GM13977 (cell line): ENCODE data around the gene PCDHGA2.
"Not testable (repeated sequence)": the region's sequence is repeated elsewhere in the genome, so short reads cannot be mapped to it uniquely, and the experiment has no call there.

ENCODE experiments used
- DNase-seq: peaks from one replicate; pipeline ENCODE4 v3.0.0; 2012; ENCODE audit warnings: low spot score
- in situ Hi-C: fragments of 300-500 bp; cut with MboI; formaldehyde crosslinking; loops from one replicate; pipeline ENCODE4 v1.12.0; 2022; ENCODE audit warnings: low sequenced_read_pairs, low pct_unique_long_range_greater_than_20kb, mixed read lengths, inconsistent platforms; ENCODE audit not compliant: unreplicated experiment
- TF ChIP-seq, protein P1 (sequence below): IDR thresholded peaks from 2 replicates; pipeline ENCODE4 v1.5.1; 2012; ENCODE audit warnings: mild to moderate bottlenecking, control low read depth; ENCODE audit not compliant: insufficient read depth; ENCODE audit errors: extremely low read depth, missing control alignments

PCDHGA2 gene

GRCh38 chr5:141338538-141339306, at the start of gene PCDHGA2:
TSS of gene PCDHGA2 (plus strand) at chr5:141338760.
- TF ChIP-seq, protein P1, sequence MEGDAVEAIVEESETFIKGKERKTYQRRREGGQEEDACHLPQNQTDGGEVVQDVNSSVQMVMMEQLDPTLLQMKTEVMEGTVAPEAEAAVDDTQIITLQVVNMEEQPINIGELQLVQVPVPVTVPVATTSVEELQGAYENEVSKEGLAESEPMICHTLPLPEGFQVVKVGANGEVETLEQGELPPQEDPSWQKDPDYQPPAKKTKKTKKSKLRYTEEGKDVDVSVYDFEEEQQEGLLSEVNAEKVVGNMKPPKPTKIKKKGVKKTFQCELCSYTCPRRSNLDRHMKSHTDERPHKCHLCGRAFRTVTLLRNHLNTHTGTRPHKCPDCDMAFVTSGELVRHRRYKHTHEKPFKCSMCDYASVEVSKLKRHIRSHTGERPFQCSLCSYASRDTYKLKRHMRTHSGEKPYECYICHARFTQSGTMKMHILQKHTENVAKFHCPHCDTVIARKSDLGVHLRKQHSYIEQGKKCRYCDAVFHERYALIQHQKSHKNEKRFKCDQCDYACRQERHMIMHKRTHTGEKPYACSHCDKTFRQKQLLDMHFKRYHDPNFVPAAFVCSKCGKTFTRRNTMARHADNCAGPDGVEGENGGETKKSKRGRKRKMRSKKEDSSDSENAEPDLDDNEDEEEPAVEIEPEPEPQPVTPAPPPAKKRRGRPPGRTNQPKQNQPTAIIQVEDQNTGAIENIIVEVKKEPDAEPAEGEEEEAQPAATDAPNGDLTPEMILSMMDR: peak; percentile 51
- in situ Hi-C loops: no loop called here
- no peak for DNase-seq

- TF ChIP-seq, protein P1: no peak
- in situ Hi-C loops: no loop called here
- DNase-seq: no peak
Observed at GRCh38 chr5:141298376-141298775, 40.2 kb upstream of the PCDHGA2 start.

DNA sequence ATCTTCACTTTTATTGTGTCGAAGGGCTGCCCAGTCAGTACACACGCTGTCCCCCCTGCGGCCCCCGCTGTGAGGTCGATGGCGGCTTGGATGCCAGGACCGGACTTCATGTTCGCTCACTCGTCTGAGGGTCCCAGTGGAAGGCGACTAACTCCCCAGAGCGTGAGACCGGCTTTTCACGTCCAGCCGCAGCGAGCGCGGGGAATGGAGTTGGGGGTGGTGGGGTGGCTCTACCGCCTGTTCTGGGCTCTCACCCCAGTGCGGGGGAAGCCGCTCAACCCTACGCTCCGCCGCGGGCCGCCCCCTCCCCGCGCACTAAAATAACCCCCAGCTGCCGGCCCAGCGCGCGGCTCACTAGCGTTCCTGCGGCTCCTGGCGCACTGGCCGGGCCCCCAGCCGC, 34.8 kb upstream of the PCDHGA2 start, which contains the start of gene SLC25A2:
TSS of gene SLC25A2 (minus strand) at position 294 of the 400 bp plus-strand sequence. CDS start at position 110, 184 bp downstream.
- DNase-seq: no peak
- in situ Hi-C loops: no loop called here
- TF ChIP-seq, protein P1: no peak

DNA sequence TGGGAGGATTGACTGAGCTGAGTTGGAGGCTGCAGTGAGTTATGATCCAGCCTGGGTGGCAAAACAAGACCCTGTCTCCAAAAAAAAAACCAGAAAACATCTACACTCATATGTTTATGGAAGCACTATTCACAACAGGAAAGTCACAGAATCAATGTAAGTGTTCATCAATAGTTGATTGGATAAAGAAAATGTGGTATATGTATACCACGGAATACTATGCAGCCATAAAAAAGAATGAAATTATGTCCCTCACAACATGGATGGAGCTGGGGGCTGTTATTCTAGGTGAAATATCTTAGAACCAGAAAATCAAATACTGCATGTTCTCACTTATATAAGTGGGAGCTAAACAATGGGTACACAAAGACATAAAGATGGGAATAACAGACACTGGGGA, 31.9 kb upstream of the PCDHGA2 start:
- in situ Hi-C loops: no loop called here
- TF ChIP-seq, protein P1: no peak
- no peak for DNase-seq

DNA sequence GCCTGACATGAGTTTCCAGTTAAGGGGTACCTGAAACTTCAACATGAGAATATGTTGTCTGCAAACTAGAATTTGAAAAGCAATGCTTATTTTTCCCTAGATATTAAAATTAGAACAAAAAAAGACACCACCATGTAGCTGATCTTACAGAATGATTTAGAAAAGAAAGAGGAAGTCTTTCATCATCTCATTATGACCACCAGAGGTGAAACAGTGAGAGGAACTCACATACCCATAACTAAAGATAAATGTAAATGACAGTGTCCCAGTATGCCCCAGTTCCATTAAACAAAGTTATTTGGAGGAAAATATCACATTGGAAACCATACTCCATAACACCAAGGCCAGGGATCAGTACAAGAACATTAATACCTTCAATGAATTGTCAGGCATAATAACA, 24.8 kb upstream of the PCDHGA2 start:
- no peak for DNase-seq
- in situ Hi-C loops: no loop called here
- TF ChIP-seq, protein P1: no peak

GRCh38 chr5:141316963-141317362, 21.6 kb upstream of the PCDHGA2 start:
- DNase-seq, in situ Hi-C loops: not testable (repeated sequence)

DNA sequence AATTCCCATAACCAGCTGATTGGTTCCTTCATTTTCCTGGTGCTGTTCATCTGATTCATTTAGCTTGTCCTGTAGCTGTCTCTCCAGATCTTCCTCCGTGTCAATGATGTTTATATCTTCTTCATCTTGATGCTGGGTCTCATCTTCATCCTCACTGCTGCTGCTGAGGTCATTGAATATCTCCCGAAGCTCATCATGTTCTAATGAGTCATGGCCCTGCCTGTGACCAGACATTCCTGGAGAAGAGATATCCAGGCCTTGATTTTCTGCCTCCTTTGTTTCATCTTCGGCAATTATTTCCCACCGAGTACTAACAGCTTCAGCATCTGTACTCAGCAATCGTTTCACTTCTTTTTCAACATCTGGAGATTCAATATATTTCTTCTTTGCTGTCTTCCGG, 19.4 kb upstream of the PCDHGA2 start:
- in situ Hi-C loops: no loop called here
- no peak for DNase-seq
- TF ChIP-seq, protein P1: no peak
